HG02588 (cell line): Measurements from ENCODE around the gene OR7G3.

Experiments used
- ATAC-seq: cut with Tn5 transposase; IDR thresholded peaks from one replicate; pipeline ENCODE4 v1.9.1; 2021; ENCODE audit warnings: mild to moderate bottlenecking, moderate library complexity; ENCODE audit not compliant: unreplicated experiment

The OR7G3 gene

DNA sequence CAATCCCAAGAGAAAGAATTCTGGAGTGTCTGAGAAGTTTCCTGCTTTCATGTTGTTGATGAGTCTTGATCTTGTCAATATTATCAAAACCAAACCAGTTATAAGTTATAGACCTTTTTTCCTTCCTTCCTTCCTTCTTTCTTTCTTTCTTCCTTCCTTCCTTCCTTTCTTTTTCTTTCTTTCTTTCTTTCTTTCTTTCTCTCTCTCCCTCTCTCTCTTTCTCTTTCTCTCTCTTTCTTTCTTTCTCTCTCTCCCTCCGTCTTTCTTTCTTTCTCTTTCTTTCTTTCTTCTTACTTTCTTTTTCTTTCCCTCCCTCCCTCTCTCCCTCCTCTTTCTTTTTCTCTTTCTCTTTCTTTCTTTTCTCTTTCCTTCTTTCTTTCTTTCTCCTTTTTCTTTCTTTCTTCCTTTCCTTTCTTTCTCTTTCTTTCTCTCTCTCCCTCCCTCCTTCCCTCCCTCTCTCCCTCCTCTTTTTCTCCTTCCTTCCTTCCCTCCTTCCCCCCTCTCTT, at the start of gene OR7G3:
TSS of gene OR7G3 (minus strand) at position 51 of the 506 bp plus-strand sequence. CDS start at position 51, 0 bp downstream.
- ATAC-seq = no peak

DNA sequence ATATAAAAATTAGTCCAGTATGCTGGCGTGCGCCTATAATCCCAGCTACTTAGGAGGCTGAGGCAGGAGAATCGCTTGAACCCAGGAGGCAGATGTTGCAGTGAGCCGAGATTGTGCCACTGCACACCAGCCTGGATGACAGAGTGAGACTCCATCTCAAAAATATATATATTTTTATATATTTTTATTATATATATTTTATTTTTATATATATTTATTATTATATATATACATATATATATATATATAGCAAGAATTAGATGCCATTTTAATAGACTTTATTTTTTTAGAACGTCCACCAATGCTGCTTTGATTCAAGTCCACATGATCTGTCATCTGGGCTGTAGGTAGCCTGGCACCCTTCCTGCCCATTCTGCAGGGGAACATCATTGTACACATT, 48.6 kb upstream of the OR7G3 start:
- no peak for ATAC-seq

DNA sequence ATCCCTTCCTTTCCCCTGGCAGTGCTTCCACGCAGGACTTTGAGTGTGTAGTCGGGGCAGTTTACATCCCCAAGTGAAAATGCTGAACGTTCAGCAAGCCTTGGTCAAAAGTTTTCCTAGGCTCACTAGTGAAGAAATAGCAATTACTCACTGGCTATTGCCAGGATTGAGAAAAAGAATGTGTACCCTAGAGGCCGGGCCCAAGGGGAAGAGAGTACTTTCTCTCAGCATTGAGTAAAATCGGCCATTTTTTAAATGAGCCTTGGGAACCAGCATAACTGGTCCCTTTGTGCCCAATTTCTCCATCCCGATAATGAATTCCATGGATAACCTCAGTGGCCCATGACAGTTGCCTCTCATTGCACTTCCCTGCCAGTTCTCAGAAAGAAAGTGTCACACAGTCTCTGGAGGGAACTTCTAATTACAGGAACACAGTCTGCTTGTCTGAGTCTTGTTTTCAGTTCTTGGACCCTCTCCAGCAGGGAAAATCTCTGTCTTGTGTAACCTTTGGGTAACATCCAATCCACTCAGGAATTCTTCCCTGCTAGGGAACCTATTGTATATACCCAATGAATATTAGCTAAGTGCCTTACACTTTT, 44.7 kb upstream of the OR7G3 start:
- no peak for ATAC-seq

DNA sequence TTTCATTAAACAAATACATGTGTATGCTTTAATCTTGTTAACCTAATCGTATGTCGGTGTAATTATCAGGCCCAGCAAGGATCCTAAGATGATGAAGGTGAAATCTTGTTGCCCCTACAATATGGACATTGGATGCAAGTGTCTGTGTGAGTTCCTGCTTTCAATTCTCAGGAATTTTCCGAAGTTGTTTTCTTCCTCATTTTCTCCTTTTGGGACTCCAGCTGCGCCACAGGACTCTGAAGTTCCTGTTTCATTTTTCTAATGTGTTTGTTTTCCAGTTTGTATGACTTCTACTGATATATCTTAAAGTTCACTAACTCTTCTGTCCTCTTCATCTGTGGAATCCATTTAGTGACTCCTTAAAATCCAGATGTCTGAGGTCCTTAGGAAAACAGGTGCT, 40.1 kb upstream of the OR7G3 start:
- no peak for ATAC-seq

DNA sequence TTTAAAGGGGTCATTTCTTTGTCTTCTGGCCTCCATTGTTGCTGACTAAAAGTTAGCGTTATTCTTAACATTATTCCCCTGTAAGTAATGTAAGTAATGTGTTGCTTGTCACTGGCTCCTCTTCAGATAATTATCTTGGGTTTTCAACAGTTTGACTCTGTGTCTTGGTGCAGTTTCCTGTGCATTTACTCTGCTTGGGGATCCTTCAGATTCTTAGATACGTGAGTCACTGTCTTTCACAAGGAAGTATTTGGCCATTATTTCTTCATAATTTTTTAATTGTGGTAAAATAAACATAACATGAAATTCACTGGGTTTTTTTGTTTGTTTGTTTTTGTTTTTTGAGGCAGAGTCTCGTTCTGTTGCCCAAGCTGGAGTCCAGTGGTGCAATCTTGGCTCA, 38.5 kb upstream of the OR7G3 start:
- ATAC-seq = no peak

DNA sequence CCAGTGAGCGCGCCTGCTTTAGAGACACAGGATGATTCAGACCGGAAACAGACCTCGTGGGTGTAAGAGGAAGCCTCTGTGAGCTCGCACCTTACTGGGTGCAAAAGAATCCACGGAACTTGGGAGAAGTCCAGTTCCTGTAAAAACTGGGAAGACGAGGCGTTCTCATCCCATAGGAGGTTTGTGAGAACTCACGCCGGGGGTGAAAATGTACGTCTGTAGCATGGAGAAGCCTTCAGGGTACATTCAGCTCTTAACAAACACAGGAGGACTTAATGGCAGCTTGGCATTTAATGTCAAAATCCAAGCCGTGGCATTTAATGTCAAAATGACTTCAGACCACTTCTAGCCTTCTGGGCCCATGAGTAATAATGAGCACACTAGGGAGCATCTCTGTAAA, 34.7 kb upstream of the OR7G3 start:
- no peak for ATAC-seq

DNA sequence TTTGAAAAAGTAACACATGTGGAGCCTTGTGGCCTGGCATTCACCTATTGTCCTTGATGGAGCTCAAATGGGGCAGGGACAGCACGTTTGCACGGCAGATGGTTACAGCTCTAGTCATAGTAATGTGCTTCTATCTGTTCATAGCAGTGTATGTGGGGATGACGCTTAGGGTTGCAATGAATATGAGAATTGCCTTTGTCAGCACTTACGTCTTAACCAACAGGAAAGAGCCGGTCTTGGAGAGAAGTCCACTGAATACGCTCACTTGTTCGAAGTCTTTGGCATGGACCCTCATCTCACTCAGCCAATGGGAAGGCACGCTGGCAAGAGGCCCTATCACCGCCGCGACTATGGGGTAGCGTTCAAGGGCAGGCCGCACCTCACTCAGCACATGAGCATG, 33.1 kb upstream of the OR7G3 start:
- ATAC-seq = no peak

DNA sequence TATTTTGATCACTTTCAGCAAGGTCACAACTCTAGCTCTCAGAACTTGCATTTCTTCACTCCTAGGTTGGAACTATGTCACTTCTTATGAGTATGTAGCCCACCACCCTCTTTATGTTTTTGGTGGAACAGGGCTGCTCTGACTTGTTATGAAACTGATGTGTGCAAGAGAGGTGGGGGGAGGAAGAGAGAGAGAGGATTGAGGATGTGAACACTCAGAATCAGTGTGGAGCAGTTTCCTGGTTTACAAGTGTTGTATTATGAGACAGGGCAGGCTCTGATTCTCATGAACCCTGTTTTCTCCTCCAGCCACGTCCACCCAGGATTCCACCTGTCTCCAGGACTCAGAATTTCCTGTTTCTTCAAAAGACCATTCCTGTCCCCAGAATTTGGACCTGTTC, 29.6 kb upstream of the OR7G3 start:
- no peak for ATAC-seq

DNA sequence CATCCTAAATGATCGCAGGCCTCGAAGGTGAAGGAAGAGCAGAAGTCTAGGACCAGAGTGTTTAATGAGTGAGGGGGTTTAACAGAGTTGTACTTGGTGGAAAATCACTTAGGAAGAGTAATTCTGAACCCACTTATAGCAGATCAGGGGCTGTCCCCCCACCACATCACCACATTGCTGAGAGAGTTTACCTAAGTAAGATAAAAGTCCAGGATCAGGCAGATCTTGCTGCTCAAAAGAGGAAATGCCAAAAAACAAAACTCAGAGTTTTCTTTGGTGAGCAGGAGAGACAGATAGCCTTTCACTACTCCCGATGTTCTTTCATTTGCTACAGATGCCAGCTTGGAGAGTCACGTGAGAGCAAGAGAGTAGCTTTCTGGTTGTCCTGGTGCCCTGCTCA, 28.8 kb upstream of the OR7G3 start:
- no peak for ATAC-seq

DNA sequence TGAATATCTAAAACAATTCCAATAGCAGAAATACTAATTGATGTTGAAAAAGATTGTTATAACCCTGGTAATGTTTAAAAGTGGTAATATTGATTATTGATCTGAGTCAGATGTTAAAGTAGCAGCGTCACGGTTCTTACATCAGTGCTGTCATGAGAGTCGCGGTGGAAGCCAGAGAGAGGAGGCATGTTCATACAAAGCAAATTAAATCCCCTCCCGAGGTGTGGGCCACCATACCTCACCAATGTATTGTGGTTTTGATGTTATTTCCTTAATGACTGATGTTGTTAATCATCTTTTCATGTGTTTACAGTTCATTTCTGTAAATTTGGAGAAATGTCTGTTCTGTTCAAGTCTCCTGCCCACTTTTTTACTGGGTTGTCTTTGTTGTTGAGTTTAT, 24.6 kb upstream of the OR7G3 start:
- no peak for ATAC-seq

DNA sequence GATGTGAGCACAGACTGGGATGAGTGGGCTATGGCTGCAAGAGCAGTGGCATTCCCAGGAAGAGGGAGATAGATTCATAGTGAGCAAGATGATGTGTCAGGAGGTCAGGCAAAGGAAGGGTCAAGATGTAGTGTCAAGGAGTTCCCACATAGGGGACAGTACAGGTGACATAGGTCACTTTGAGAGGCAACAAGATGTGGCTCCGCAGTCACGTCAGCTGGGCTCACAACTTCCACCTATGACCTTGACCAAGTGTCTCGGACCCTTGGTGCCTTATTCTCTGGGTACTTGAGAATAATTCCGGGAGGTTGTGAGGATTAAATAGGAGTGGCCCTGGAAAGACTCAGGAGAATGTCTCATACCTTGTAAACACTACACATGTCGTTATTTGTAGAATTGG, 23.9 kb upstream of the OR7G3 start:
- no peak for ATAC-seq

DNA sequence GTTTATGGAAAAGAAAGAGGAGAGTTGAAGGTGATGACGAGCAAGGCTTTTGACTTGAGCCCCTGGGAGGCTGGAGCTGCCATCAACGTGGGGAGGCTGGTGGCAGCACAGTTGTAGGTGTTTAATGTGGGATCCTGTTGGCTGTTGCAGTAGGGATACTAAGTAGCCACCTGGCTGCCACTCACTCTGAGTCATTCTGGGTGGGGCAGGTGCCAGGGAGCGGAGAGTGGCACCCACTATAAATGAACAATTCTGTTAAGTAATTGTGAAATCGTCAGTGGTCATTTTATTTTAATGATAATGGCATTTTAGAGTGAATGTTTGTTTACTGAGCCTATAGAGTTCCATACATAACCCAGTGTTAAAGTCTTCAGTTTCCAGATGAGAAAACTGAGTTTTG, 23.2 kb upstream of the OR7G3 start:
- no peak for ATAC-seq

DNA sequence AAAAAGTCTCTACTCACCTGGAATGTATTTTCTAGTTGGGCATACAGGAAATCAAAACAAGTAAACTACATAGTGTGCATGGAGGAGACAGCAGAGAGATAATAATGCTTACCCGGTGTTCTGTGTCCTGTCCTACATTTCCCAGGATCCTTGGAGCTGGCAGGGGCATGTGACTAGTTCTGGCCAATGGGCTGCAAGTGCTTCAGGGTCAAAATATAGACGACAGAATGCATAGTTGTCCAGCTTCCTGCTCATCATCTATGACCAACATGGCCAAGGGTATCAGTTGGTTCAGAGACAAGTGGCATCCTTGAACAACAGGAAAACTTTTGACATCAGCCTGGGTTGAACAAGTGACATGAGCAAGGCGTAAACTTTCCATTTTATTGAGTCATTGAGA, 21.9 kb upstream of the OR7G3 start:
- no peak for ATAC-seq

DNA sequence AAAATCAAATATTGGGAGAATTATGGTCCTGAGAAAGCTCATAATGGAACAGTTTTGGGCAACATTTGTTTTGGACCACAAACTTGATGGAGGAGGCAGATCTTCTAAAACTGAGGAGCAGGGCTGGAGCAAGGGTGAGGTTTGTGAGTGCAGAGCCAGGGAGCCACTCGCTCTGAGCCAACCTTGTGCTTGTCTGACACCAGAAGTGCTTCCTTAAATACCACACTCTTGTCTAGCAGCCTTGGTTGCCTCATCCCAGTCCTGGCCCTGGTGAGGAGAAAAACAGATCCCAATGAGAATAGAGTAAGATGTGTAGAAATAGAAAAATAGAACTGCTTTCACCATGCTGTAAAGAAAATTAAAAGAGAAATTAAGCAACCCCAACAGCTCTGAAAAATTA, 20.1 kb upstream of the OR7G3 start:
- no peak for ATAC-seq

DNA sequence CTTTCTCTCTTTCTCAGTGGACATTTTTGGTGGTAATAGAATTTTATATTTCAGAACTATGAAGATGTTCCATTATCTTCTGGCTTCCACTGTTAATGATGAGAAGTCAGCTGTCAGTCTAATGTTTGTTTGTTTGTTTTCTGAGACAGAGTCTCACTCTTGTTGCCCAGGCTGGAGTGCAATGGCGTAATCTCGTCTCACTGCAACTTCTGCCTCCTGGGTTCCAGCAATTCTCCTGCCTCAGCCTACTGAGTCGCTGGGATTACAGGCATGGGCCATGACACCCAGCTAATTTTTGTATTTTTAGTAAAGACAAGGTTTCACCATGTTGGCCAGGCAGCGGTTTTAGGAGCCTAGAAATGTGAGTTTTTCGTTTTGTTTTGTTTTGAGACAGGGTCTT, 18.2 kb upstream of the OR7G3 start:
- no peak for ATAC-seq

DNA sequence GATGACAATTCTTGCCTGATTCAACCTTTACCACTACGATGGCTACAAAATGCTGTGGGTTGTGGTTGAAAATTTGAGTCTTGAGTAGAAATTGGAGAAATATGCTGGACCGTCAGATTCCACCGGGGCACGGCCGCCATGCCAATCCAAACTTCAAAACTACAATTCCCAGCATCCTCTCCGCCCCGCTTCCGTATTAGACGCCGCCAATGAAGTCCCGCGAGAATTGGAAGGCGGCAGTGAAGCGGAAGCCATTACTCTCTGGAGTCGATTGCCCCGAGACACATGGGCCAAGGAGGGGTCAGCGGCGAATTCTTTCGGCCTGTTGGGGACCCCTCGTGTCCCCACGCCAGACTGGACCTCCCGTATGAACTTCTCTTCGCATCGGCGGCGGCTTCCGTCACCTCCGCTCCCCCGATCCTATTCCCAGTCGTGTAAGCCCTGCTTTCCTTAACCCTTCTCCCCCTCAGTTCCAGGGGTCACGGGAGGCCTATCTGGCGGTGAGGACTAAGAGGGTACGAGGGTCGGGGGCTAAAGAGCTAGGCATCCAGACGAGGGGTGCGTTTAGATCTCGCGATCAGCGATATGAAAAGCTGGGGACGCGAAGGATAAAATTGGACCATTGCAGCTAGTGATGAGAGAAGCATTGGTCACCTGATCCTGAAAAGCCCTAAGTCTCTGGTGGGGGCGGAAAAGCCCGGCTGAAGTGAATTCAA, 13.6 kb upstream of the OR7G3 start, which contains the start of gene ZNF317:
TSS of gene ZNF317 (plus strand) at position 239 of the 716 bp plus-strand sequence. CDS start 15,620 bp downstream, outside the sequence.
- peak; percentile 88 for ATAC-seq

DNA sequence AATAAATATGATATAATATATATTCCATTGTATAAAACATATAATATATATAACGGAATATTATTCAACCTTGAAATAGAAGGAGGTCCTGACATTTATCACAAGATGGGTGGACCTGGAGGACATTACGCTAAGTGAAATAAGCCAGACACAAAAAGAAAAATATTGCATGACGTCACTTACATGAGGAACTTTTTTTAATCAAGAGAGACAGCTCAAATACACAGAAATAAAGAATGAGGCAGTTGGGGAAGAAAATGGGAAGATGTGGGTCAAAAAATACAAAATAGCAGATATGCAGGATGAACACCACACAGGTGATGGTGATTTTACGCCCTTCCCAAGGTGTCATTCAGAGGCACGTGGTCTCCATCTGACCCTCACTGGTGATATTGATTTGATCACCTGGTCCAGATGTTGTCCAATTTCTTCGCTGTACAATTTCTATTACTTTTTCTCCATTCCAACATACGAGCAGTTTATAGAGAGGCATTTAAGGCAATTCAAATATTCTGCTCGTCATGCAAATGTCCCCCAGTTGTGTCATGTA, 12.9 kb upstream of the OR7G3 start:
- no peak for ATAC-seq

DNA sequence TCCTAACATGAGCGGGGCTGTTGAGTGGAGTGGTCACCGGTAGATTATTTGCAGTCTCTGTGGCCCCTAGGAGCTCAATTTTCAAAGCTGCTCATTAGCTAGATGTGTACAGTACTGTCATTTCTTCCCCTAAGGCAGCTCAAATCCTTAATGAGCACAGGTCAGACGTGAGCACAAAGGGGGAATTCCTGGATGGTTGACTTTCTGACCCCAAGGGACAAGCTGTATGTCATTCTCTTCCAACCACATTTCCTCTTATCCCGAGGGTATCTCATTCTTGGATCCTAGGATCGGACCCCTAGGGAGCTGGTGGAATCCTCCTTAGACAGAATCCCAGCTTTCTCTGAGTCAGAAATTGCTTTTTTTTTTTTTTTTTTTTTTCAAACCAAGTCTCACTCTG, 5.7 kb upstream of the OR7G3 start:
- no peak for ATAC-seq

DNA sequence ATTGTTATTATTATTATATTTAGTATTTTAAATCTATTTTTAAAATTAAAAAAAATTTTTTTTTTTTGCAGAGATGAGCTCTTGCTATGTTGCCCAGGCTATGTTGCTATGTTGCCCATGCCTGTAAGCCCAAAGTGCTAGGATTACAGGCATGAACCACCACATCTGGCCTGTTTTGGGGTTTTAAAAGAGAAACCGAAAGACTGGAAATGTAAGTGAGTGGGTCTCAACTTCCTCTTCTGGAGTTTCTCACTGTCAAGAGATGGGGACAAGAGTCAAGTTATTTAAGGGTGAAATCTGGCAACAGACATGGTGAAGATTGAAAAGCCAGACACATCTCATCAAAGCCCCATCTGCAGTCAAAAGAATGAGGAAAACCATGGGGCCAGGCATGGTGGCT, 4.2 kb upstream of the OR7G3 start:
- ATAC-seq = no peak

DNA sequence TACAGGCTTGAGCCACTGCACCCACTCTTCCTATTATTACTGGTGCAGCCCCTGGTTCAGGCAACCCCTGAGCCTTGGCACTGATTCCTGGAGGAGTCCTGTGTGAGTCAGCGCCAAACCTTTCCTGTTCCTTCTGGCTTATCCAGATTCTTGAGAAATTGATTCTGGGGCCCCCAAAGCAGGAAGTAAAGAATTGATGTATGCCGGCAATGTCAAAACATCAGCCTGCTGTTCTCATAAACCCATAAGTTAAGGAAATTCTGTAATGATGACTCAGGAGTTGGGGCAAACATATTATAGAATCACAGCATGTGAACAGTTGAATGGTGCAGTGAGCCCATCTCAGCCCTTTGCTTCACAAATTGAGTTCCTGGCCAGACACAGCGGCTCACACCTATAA, 1.4 kb upstream of the OR7G3 start:
- no peak for ATAC-seq

DNA sequence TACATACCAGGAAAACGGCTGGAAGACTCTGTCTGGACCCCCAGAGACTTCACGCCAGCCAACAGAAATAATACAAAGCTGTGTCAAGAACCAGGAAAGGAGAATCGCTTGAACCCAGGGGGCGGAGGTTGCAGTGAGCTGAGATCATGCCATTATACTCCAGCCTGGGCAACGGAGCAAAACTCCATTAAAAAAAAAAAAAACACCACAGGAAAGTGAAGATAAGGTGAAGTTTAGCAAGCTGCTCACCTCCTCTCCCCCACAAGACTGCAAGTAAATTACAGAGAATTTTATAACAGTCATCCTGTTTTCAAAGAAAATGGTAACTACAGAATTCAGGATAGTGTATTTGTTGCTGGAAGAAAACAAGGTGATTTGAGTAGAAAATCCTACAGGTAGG, 10.2 kb downstream of the OR7G3 start:
- no peak for ATAC-seq

DNA sequence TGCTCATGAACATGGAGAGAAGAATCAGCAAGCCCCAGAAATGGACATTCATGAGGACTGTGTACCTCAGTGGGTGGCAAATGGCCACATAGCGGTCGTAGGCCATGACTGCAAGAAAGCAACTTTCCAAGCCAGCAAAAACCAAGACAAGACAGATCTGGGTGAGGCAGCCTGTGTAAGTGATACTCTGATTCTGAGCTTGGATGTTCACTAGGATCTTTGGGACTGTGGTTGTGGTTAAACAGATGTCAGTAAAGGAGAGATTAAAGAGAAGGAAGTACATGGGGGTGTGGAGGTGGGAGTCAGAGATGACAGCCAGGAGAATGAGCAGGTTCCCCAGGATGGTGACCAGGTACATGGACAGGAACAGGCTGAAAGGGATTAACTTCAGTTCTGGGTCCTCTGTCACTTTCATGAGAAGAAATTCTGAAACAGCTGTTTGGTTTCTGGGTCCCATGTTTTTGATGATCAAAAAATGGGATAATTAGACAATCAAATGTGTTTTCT, 11.4 kb downstream of the OR7G3 start, which contains the start of gene OR7G1:
TSS of gene OR7G1 (minus strand) at position 457 of the 507 bp plus-strand sequence. CDS start at position 457, 0 bp downstream.
- no peak for ATAC-seq
